Tibial nerve (tissue), 4 donors: Measurements from ENCODE around the gene BIRC5. TPM values are rescaled to one million over a fixed set of nuclear protein-coding genes. Genes with fewer than 3 reads are reported as not detected.

ENCODE experiments used
- DNase-seq, 2 donors: peaks; one replicate each; pipeline ENCODE4 v3.0.0-alpha.2; 2019; ENCODE audit warnings: low spot score in 2 of 2
- H3K27ac ChIP-seq, 4 donors: fragments of 200-600 bp; sonication (generic) in 3 of 4; one replicate each; pipeline ENCODE4 v1.5.1; 2017 to 2019; ENCODE audit warnings: mild to moderate bottlenecking in 1 of 4
- H3K27me3 ChIP-seq, 2 donors: fragments of 200-600 bp; sonication (generic) in 1 of 2; one replicate each; pipeline versions ENCODE4 v1.5.1 to v1.6.0; 2017 to 2019
- H3K36me3 ChIP-seq, 3 donors: fragments of 200-600 bp; sonication (generic); one replicate each; pipeline ENCODE4 v1.5.1; 2018 to 2019
- H3K4me1 ChIP-seq, 4 donors: fragments of 200-600 bp; sonication (generic) in 3 of 4; one replicate each; pipeline ENCODE4 v1.5.1; 2017 to 2019
- H3K4me3 ChIP-seq, 4 donors: fragments of 200-600 bp; sonication (generic) in 3 of 4; one replicate each; pipeline ENCODE4 v1.5.1; 2017 to 2019; ENCODE audit warnings: mild to moderate bottlenecking in 1 of 4, moderate library complexity in 1 of 4
- H3K9me3 ChIP-seq, 4 donors: fragments of 200-600 bp; sonication (generic) in 3 of 4; one replicate each; pipeline ENCODE4 v1.5.1; 2017 to 2019
- EP300 ChIP-seq, 2 donors: sonication (generic); formaldehyde crosslinking; IDR thresholded peaks; one replicate each; pipeline ENCODE4 v1.6.1; 2017; ENCODE audit warnings: antibody characterized with exemption in 2 of 2, mild to moderate bottlenecking in 1 of 2
- POLR2A ChIP-seq, 2 donors: fragments of 450-650 bp; IDR thresholded peaks; one replicate each; pipeline ENCODE4 v1.6.1; 2017; ENCODE audit warnings: antibody characterized with exemption in 2 of 2, mild to moderate bottlenecking in 2 of 2, moderate library complexity in 2 of 2
- WGBS, 2 donors: methylation state at CpG; one replicate each; pipeline ENCODE4 v1.1.5; 2018; 5-methylcytosine and 5-hydroxymethylcytosine counted together
- total RNA-seq, 4 donors: library from RNA; depleted of rRNA; stranded (reverse); fragments of >200 nt; gene quantifications; one replicate each; pipeline ENCODE4 v1.1.0, GENCODE V29; 2016
- TF ChIP-seq, protein P1 (sequence below), 5 experiments: fragments of 200-600 bp in 3 of 5; fragments of 450-650 bp in 2 of 5; sonication (generic) in 3 of 5; IDR thresholded peaks; one replicate each; pipeline ENCODE4 v1.5.1; 2016 to 2019; ENCODE audit warnings: antibody characterized with exemption in 5 of 5, mild to moderate bottlenecking in 3 of 5, moderate library complexity in 2 of 5

BIRC5 gene
- total RNA-seq, 4 donors from 2014 or later, result 0.87 to 8.7 (median 0.98) TPM; not detected in 1

DNA sequence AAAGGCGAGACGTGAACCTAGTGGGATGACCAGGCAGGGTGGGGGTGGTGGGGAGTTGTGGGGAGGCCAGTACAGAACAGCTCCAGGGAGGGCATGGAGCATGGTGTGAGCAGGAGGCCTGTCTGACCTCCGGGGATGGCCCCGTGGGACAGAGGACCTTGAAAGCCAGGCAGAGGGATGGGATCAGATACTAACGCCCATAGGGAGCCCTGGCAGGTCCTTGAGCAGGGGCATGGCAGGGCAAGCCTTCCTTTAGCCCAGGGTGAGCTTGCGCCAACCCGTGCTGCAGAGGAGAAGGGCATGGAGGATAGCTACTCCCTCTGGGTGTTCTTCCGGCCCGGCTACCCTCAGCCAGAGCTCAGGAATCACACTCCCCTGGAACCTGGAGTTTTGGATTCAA is 52.7 kb downstream of the BIRC5 start:
- H3K27me3 ChIP-seq, result peaks cover 0 to 34% of the 10 kb centered on the region in 2 donors
- no peak for DNase-seq
- H3K4me1 ChIP-seq, result peaks cover 0 to 24% (median 15%) of the 10 kb centered on the region in 4 donors
- WGBS, 2 donors, result 84% methylated on average over 9 of the region's 9 CpGs
- H3K4me3 ChIP-seq, result no peak overlapping the region
- H3K27ac ChIP-seq, result no peak overlapping the region
- no peaks in the 10 kb centered on the region for H3K36me3 ChIP-seq
- TF ChIP-seq POLR2A (IDR thresholded peaks at IDR 0.05) (no peak), EP300 (IDR thresholded peaks at IDR 0.05) (no peak)
- TF ChIP-seq, protein P1, sequence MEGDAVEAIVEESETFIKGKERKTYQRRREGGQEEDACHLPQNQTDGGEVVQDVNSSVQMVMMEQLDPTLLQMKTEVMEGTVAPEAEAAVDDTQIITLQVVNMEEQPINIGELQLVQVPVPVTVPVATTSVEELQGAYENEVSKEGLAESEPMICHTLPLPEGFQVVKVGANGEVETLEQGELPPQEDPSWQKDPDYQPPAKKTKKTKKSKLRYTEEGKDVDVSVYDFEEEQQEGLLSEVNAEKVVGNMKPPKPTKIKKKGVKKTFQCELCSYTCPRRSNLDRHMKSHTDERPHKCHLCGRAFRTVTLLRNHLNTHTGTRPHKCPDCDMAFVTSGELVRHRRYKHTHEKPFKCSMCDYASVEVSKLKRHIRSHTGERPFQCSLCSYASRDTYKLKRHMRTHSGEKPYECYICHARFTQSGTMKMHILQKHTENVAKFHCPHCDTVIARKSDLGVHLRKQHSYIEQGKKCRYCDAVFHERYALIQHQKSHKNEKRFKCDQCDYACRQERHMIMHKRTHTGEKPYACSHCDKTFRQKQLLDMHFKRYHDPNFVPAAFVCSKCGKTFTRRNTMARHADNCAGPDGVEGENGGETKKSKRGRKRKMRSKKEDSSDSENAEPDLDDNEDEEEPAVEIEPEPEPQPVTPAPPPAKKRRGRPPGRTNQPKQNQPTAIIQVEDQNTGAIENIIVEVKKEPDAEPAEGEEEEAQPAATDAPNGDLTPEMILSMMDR (IDR thresholded peaks at IDR 0.05), result no peak
- H3K9me3 ChIP-seq, result no peaks in the 10 kb centered on the region

DNA sequence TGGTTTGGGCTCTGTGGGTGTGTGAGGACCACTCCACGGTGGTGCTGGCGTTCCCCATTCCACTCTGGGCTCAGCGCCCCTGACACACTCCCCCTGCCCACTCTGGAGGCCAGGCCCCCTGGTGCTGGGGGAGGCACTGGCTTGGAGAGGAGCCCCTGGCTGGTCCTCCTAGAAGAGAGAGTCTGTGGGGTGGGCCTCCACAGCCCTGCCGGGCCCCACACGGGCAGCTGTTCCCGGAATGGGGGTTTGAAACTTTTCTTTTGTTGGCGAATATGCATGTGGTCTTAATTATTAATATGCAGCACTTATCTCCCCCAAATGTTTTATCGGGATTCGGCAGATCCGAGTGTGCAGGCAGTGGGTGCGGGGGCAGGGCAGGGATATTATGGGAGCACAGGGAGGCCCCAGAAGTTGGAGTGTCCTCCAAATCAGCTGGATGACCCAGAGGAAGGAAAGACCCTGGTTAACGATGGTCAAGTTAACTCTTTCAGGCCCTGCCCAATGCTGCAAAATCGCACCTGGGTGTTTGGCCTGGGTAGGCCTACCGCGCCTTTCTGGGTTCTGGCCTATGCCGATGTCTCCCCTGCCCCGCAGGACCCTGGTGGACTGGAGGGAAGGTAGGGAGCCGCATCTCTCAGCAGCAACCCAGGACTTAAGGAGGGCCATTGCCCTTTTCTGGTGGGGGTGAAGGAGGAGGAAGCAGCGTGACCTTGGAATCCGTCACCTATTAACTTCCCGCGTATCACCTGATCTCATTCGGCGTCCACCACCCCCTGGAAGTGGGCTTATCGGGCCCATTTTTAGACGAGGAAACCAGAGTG is 53.4 kb downstream of the BIRC5 start:
- no peak overlapping the region for H3K27ac ChIP-seq
- TF ChIP-seq POLR2A (IDR thresholded peaks at IDR 0.05), result no peak
- TF ChIP-seq, protein P1 (IDR thresholded peaks at IDR 0.05), result no peak
- TF ChIP-seq EP300 (IDR thresholded peaks at IDR 0.05), result no peak
- H3K4me1 ChIP-seq, result peaks cover 0 to 23% (median 15%) of the 10 kb centered on the region in 4 donors
- DNase-seq, result no peak
- H3K36me3 ChIP-seq, result no peaks in the 10 kb centered on the region
- 75 to 78% methylated on average over 23 to 26 of the region's 26 CpGs for WGBS, 2 donors
- no peak overlapping the region for H3K4me3 ChIP-seq
- H3K9me3 ChIP-seq, result no peaks in the 10 kb centered on the region
- peaks cover 0 to 37% of the 10 kb centered on the region in 2 donors for H3K27me3 ChIP-seq

- no peaks in the 10 kb centered on the region for H3K36me3 ChIP-seq
- peaks cover 0 to 17% (median 11%) of the 10 kb centered on the region in 4 donors for H3K4me1 ChIP-seq
- 65 to 66% methylated on average over 14 to 24 of the region's 24 CpGs for WGBS, 2 donors
- peaks cover 0 to 43% of the 10 kb centered on the region in 2 donors for H3K27me3 ChIP-seq
- H3K9me3 ChIP-seq, result no peaks in the 10 kb centered on the region
- no peak for DNase-seq
- TF ChIP-seq EP300 (IDR thresholded peaks at IDR 0.05) (no peak), POLR2A (IDR thresholded peaks at IDR 0.05) (no peak)
- TF ChIP-seq, protein P1 (IDR thresholded peaks at IDR 0.05), result no peak
- no peak overlapping the region for H3K27ac ChIP-seq
- H3K4me3 ChIP-seq, result no peak overlapping the region
Observed at GRCh38 chr17:78268191-78268874, 54.3 kb downstream of the BIRC5 start.

DNA sequence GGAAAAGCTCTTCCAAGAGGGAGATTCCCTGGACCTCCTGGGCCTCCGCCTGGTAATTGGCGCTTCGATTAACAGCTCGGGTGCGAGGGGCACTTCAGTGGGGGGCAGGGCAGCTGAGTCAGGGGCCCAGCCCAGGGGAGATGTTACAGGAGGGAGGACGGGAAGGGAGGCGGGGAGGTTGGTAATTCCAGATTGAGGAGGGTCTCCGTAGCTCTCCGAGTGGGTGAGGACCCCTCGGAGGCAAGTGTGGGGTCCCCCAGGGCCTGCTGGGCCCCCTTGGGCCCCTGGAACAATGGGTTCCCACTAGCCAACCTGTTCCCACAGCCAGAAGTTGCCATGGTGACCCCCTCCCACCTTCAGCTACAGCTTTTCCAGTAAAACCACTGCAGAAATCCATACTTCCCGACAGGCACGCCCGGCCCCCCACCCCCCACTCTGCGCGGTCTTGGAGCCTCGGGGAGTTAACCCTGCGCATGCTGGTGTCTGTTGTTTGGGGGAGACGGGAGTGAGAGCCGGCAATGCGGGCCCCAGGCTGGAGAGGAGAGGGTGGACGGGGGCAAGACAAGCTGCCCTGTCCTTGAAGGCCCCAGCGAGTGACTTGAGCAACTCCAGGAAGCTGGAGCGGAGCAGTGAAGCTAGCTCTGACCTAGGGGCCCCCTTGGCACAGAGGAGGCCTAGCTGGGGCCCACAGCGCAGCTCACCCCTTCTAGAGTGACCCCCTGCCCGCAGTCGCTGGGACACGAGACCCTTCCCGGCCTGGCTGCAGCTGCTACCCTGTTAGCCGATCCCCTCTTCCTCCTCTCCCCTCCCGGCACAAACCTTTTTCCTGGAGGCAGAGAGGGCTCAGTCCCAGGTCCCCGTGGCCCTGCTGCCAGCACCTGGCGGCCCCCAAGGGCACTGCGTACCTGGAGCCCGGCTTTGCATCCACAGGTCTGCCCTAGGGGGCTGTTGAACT is 55.2 kb downstream of the BIRC5 start:
- no peak overlapping the region for H3K27ac ChIP-seq
- TF ChIP-seq POLR2A (IDR thresholded peaks at IDR 0.05) (no peak), EP300 (IDR thresholded peaks at IDR 0.05) (no peak)
- TF ChIP-seq, protein P1 (IDR thresholded peaks at IDR 0.05), result no peak
- peaks cover 0 to 17% (median 11%) of the 10 kb centered on the region in 4 donors for H3K4me1 ChIP-seq
- no peaks in the 10 kb centered on the region for H3K36me3 ChIP-seq
- 34 to 46% methylated on average over 21 to 27 of the region's 34 CpGs for WGBS, 2 donors
- H3K4me3 ChIP-seq, result no peak overlapping the region
- no peak for DNase-seq
- no peaks in the 10 kb centered on the region for H3K9me3 ChIP-seq
- H3K27me3 ChIP-seq, result peaks cover 0 to 45% of the 10 kb centered on the region in 2 donors
